Osteoblast (primary cell): ENCODE measurements around the gene GLUL. TPM values are rescaled to one million over a fixed set of nuclear protein-coding genes. Genes with fewer than 3 reads are reported as not detected.
A peak's percentile ranks its signal among the peaks of the same experiment; 100 is the strongest.

Source experiments
- DNase-seq: peaks from one replicate; pipeline ENCODE4 v3.0.0; 2011; ENCODE audit warnings: low spot score, mixed read lengths; ENCODE audit not compliant: insufficient read length; ENCODE audit errors: missing footprints
- H2AFZ ChIP-seq: 2 replicates; pipeline ENCODE4 v1.6.0; 2011; ENCODE audit warnings: mild to moderate bottlenecking, low read length
- H3K27ac ChIP-seq: 2 replicates; pipeline ENCODE4 v1.5.1; 2011; ENCODE audit warnings: mild to moderate bottlenecking, low read depth, low read length, moderate library complexity
- H3K27me3 ChIP-seq: 2 replicates; pipeline ENCODE4 v1.6.0; 2012; ENCODE audit warnings: mild to moderate bottlenecking, control low read depth, inconsistent platforms, low read length, moderate library complexity; ENCODE audit not compliant: insufficient read depth
- H3K36me3 ChIP-seq: 2 replicates; pipeline ENCODE4 v1.5.1; 2011; ENCODE audit warnings: mild to moderate bottlenecking, low read length, control low read depth, moderate library complexity; ENCODE audit not compliant: insufficient read depth
- H3K4me1 ChIP-seq: 2 replicates; pipeline ENCODE4 v1.5.1; 2011; ENCODE audit warnings: mild to moderate bottlenecking, low read length, control low read depth, moderate library complexity; ENCODE audit not compliant: insufficient read depth
- H3K4me2 ChIP-seq: 2 replicates; pipeline ENCODE4 v1.6.0; 2011; ENCODE audit warnings: mild to moderate bottlenecking, low read length; ENCODE audit not compliant: insufficient read depth
- H3K4me3 ChIP-seq: fragments of 200-600 bp; sonication (generic); 3 replicates; pipeline ENCODE4 v1.5.1; 2012; ENCODE audit warnings: mild to moderate bottlenecking, low read length, inconsistent platforms; ENCODE audit not compliant: insufficient read depth
- H3K79me2 ChIP-seq: 2 replicates; pipeline ENCODE4 v1.6.0; 2012; ENCODE audit warnings: mild to moderate bottlenecking, low read length, control low read depth, inconsistent platforms; ENCODE audit not compliant: insufficient read depth
- H3K9me3 ChIP-seq: 2 replicates; pipeline ENCODE4 v1.5.1; 2011; ENCODE audit warnings: low read depth, low read length, control low read depth
- H4K20me1 ChIP-seq: 2 replicates; pipeline ENCODE4 v1.6.0; 2012; ENCODE audit warnings: mild to moderate bottlenecking, low read length, control low read depth; ENCODE audit not compliant: insufficient read depth
- total RNA-seq: library from RNA; depleted of rRNA; stranded (reverse); fragments of >200 nt; gene quantifications from 2 replicates; pipeline ENCODE4 v1.2.3, GENCODE V29; 2012
- TF ChIP-seq, protein P1 (sequence below): IDR thresholded peaks from 2 replicates; pipeline ENCODE4 v1.5.1; 2011; ENCODE audit warnings: mild to moderate bottlenecking, low read depth, low read length, moderate library complexity; ENCODE audit errors: extremely low read depth

The GLUL gene
- total RNA-seq, 1 donor: 259 TPM

DNA sequence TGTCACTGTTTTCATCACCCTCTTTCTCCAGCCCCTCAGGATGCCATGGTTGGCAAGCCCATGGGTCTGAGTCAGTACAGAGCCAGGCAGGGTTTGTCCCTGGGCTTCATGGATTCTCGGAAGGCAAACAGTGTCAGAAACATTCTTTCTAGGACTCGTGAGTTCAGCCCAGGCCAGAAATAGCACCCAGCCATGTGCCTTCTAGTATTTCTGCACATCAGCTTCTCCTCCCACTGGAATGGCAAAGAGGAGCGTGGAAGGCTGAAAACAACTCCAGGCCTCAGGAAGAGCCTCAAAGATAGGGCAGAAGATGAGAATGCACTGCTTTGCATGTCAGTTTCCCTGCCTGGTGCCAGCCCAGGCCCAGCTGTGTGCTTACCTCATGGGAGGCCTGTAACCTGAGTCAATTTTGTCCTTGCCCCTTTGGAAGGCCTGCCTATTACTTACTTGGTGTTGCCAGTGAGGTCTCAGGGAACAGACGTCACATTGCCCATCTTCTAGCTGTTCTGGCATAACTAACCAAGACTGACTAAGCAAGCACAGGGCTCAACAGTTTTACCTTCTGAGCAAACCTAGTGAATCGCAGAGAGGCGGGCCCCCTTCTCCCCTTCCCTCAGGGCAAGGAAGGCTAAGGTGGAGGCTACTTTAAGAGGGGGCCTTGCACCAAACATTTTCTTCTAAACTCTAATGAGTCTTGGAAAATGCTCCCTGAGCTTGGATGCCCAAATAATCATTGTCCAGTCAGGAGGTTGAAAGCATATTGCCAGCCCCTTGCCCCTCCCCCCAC, 42.4 kb downstream of the GLUL start:
- DNase-seq: no peak
- TF ChIP-seq, protein P1, sequence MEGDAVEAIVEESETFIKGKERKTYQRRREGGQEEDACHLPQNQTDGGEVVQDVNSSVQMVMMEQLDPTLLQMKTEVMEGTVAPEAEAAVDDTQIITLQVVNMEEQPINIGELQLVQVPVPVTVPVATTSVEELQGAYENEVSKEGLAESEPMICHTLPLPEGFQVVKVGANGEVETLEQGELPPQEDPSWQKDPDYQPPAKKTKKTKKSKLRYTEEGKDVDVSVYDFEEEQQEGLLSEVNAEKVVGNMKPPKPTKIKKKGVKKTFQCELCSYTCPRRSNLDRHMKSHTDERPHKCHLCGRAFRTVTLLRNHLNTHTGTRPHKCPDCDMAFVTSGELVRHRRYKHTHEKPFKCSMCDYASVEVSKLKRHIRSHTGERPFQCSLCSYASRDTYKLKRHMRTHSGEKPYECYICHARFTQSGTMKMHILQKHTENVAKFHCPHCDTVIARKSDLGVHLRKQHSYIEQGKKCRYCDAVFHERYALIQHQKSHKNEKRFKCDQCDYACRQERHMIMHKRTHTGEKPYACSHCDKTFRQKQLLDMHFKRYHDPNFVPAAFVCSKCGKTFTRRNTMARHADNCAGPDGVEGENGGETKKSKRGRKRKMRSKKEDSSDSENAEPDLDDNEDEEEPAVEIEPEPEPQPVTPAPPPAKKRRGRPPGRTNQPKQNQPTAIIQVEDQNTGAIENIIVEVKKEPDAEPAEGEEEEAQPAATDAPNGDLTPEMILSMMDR: no peak

DNA sequence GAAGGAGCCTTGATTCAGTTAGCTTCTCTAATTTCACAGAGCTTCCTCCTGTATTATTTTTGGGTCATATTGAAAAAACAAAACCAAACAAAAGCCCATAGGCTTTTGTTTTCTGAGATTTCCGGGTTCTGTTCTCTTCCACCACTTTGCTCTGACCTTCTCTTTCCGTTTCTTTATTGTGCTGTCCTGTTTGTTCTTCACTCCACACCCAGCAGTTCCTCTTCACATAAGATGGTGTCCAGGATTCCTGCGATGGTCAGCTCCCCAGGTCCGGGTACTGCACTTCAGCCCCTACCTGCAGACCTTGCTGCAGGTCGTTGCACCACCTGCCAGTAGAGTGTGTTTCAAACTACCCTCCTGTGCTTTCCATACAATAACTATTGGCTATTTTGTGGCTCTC, 44.6 kb downstream of the GLUL start:
- Histone ChIP-seq H3K4me2 (no peak overlapping the region), H3K79me2 (no peaks in the 10 kb centered on the region), H4K20me1 (no peaks in the 10 kb centered on the region), H3K4me1 (no peaks in the 10 kb centered on the region), H3K4me3 (no peak overlapping the region), H3K27ac (no peak overlapping the region), H3K9me3 (no peaks in the 10 kb centered on the region), H3K36me3 (no peaks in the 10 kb centered on the region), H2AFZ (no peak overlapping the region), H3K27me3 (no peaks in the 10 kb centered on the region)
- TF ChIP-seq, protein P1: no peak
- no peak for DNase-seq

More for the DNA sequence above, 42.4 kb downstream of the GLUL start:
- Histone ChIP-seq H3K27ac (no peak overlapping the region), H2AFZ (no peak overlapping the region), H3K4me3 (no peak overlapping the region), H3K36me3 (no peaks in the 10 kb centered on the region), H4K20me1 (no peaks in the 10 kb centered on the region), H3K4me2 (no peak overlapping the region), H3K9me3 (no peaks in the 10 kb centered on the region), H3K4me1 (no peaks in the 10 kb centered on the region), H3K79me2 (no peaks in the 10 kb centered on the region), H3K27me3 (no peaks in the 10 kb centered on the region)

DNA sequence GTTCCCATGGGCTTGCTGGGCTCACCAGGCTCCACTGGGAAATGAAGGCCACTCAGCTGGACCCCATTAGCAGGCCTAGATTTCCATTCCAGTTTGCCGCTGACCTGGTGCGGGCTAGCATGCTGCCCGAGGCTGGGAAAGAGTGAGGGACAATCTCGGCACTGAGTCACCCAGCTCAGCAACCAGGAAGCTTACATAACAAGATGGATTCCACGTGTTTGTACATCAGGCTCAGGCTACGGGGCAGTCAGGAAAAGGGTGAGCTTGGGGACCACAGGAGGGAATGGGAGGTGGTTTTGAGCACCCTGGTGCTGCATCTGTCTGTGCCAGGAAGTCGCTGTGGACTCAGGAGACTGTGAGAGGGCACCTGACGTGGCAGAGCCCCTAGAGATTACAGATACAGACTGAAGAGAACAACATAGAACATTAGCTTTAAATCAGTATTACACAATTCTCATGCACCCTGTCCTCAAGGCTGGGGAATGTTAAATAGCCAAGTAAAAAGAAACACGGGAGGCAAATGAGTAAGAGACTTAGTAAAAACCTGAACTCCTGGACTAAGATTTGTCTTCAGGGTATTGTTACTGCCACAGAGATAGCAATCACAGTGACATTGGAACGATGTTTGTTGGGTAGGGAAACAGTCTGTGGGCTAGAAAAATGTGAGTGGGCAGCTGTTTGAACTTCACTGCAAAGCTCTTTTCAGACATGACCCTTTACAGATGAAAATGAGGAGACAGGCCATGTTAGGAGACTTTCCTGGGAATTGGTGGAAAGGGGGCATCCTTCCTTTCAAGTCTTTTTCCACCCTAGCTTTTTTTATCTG, 51.1 kb downstream of the GLUL start:
- peak overlapping the region; percentile 49 for H2AFZ ChIP-seq

More for the DNA sequence above, 51.1 kb downstream of the GLUL start:
- H3K27ac ChIP-seq: no peak overlapping the region
- TF ChIP-seq, protein P1: no peak
- H3K9me3 ChIP-seq: no peaks in the 10 kb centered on the region
- H4K20me1 ChIP-seq: no peaks in the 10 kb centered on the region
- H3K4me1 ChIP-seq: no peaks in the 10 kb centered on the region
- peak; percentile 79 for DNase-seq
- no peaks in the 10 kb centered on the region for H3K27me3 ChIP-seq
- no peaks in the 10 kb centered on the region for H3K79me2 ChIP-seq
- peak overlapping the region; percentile 20 for H3K4me2 ChIP-seq
- no peaks in the 10 kb centered on the region for H3K36me3 ChIP-seq
- H3K4me3 ChIP-seq: no peak overlapping the region
